Measurements from ENCODE around the gene TRPC6.

DNA sequence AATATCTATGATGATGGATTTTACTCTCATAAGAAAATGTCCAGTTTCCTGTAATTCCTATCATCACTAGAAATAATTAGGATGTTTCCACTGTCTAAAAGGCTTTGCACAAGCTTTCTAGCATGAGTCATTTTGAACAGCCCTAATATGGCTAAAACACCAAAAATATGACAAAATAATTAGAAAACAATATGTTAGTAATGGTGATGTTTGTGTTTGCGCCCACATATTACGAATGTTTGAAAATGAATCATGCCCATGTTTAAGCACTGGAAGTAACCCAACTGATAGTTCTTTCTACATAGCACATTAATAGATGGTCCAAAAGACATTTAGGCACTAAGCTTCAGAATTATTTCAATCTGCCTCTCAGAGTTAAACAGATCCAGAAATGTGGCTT lies 96.0 kb downstream of the TRPC6 start:
- TF ChIP-seq POLR2A (IDR thresholded peaks at IDR 0.05): no peak
- TF ChIP-seq, protein P1, sequence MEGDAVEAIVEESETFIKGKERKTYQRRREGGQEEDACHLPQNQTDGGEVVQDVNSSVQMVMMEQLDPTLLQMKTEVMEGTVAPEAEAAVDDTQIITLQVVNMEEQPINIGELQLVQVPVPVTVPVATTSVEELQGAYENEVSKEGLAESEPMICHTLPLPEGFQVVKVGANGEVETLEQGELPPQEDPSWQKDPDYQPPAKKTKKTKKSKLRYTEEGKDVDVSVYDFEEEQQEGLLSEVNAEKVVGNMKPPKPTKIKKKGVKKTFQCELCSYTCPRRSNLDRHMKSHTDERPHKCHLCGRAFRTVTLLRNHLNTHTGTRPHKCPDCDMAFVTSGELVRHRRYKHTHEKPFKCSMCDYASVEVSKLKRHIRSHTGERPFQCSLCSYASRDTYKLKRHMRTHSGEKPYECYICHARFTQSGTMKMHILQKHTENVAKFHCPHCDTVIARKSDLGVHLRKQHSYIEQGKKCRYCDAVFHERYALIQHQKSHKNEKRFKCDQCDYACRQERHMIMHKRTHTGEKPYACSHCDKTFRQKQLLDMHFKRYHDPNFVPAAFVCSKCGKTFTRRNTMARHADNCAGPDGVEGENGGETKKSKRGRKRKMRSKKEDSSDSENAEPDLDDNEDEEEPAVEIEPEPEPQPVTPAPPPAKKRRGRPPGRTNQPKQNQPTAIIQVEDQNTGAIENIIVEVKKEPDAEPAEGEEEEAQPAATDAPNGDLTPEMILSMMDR (IDR thresholded peaks at IDR 0.05): no peak

Measured in prostate gland (tissue), 2 donors.